NCI-H2107 treated with DMSO at 0.1 percent for 48 hours (cell line): ENCODE measurements around the gene CCDC178.

Experiments
- DNase-seq: peaks from one replicate; lab custom pipeline; 2025; ENCODE audit not compliant: unreplicated experiment; lab: John Stamatoyannopoulos, UW

Gene CCDC178

GRCh38 chr18:33132657-33133056 lies 307.9 kb downstream of the CCDC178 start:
- DNase-seq: no peak

DNA sequence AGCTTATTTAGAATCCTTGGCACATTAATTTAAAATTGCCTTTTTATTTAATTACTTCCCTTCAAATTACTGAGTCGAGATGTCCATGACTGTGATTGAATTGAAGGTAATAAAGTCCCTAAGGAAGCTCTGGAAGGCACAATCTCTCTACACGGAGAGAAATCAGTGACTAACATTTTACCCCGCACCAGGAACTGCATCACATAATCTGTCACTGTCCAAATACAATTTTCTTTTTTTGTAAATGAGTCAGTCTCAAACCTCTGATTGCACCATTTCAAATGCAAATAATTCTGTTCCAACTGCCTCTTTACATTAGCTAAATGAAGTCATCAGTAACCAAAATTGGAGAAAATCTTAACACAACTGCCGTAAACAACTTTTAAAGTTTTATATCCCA lies 311.9 kb downstream of the CCDC178 start:
- no peak for DNase-seq

DNA sequence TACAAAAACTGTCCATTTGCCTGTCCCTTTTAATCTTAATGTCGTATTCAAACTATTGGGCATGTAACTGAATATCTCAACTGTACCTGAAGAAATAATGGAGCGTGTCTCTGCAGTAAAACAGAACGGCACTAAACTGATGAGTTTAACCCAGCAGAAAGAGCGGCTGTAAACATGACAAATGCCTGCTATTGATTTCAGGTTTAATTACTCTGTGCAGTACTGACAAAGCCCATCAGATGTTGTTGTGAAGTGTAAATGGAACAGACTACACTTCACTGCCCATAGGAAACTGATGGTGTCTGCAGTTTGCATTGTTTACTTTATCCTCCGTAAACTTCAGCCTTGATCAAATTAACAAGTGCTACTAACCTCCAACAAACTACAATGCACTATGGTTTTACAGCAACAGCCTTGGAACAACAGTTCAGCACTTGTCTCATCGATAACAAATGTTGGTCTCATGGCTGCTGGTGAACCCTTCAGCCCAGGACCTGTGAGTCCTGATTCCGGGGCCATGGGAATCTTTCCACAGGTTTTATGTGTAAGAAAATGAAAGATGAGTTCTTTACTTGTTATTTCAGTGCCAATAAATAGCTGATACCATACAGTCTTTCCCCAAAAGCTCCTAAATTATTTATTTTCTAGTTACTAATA lies 316.5 kb downstream of the CCDC178 start:
- peak; percentile 82 for DNase-seq

DNA sequence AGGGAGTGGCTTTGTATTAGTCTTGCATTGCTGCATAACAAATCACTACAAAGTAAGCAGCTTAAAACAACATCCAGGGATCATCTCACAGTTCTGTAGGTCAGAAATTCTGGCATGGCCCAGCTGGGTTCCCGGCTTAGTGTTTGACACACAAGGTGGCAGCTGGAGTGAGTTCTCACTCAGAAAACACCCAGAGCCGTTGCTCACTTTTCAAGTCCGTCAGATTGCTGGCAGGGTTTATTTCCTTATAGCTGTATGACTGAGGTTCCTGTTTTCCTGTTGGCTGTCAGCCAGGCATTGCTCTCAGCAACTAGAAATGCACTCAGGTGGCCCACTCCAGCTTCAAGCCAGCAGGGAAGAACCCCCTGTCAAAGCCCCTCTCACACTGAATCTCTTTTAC lies 324.1 kb downstream of the CCDC178 start:
- no peak for DNase-seq

GRCh38 chr18:33115917-33116316 lies 324.6 kb downstream of the CCDC178 start:
- DNase-seq: no peak

GRCh38 chr18:33115476-33115875 lies 325.0 kb downstream of the CCDC178 start:
- no peak for DNase-seq

GRCh38 chr18:33114749-33115148 lies 325.8 kb downstream of the CCDC178 start:
- peak; percentile 20 for DNase-seq

DNA sequence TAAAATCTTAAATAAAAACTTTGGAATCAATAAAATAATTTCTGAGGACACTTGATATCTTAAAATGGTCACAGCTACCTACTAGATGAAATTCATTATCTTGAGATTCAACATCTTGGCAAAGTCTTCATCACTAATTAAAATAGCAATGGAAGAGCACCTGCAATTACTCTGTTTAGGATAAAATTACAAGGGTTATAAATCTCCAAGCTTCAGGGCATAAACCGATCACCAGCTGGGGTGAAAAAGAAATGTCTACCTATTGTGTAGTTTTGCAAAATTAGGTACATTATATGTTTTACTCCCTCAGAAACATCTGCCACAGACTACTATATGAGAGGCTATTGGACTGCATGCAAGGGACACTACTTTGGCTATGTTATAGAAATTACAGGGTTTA lies 327.1 kb downstream of the CCDC178 start:
- DNase-seq: no peak

DNA sequence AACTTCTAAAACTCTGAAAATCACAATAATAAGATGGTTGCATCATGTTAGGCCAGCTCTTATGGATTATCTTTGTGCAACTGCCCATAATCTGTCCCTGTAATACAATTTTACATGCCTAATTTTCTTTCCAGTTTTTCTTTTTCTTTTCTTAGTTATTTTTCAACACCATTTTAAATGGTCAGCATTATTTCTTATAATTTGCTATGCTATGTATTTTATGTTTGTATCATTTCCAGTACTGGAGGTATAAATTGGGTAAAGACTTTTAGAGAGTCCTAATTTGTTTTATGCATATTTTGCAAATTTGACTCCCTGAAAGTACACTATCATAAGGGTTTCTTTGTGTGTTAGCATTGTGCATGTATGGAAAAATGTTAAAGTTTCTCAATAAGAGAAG lies 333.0 kb downstream of the CCDC178 start:
- no peak for DNase-seq

- DNase-seq: no peak
These were observed 339.2 kb downstream of the CCDC178 start for GRCh38 chr18:33101316-33101715.

- no peak for DNase-seq
These were observed 340.9 kb downstream of the CCDC178 start for GRCh38 chr18:33099626-33100025.

DNA sequence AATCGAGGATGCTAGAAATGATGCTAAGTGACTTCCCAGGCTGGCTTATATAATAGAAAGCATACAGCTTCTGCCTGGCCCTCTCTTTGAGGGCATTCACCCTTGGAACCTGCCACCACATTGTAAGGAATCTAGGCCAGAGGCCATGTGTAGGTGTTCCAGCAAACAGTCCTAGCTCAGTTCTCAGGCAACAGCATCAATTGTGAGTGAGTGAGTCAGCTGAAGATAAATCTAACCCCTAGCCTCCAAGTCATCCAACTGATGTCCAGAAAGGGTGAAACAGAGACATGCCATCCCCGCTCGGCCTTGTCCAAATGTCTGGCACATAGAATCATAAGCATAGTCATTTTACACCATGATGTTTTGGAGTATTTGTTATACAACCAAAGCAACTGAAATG lies 343.4 kb downstream of the CCDC178 start:
- DNase-seq: no peak

DNA sequence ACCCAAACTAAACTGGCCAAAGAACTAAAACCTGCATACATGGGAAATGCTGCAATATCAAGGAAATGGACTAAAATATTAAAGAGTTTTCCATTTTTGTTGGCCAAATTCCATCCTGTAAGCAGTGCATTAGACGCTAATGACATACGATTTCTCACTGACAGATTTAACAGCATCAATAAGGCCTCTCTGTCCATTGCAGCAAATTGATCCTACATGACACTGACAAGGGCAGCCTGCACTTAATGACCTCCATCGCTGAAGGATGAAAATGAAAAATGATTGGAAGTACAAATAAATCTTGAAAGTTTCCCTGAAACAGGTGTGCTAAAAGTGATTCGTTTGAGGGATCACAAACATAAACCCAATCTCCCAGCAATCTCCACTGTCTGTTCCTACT lies 350.1 kb downstream of the CCDC178 start:
- no peak for DNase-seq

DNA sequence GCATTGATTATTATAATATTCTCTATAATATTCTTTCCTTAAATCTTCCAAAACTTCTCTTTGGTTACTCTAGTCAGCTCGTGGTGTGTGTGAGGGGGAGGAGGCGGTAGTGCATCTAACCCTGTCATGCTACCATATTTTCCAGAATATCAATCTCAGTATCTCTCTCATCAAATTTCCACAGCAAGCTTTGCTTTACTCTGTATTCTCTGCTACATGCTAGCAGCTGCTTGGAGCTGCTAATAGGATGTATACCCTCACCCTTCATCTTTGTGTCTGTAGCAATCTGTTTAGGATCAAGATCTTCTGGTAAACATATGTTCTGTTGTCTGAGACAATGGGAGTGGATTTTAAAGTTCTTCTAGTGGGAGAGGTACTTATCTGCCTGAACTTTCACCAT lies 363.9 kb downstream of the CCDC178 start:
- DNase-seq: no peak

- DNase-seq: no peak
These were observed 366.4 kb downstream of the CCDC178 start for GRCh38 chr18:33074125-33074524.

- no peak for DNase-seq
These were observed 377.6 kb downstream of the CCDC178 start for GRCh38 chr18:33062834-33063364.

- no peak for DNase-seq
These were observed 387.6 kb downstream of the CCDC178 start for GRCh38 chr18:33052886-33053285.

DNA sequence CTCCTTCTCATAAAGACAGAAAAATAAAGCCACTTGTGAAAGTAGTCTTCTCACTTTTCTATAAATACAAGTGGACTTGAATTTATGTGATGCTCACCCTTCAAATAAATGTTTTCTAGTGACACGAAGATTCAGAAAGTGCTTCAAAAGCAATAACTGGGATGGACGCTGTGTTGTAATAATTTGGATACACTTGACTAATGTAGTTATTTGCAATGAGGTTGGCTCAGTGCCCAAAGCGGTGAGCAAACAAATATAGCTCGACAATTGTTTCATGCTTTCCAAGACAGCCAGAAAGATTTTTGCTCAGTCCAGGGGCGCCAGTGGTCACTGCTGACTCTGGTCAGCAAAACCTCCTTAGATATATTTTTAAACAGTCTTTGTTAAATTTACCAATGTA lies 389.1 kb downstream of the CCDC178 start:
- DNase-seq: peak; percentile 14

- DNase-seq: no peak
These were observed 400.3 kb downstream of the CCDC178 start for GRCh38 chr18:33040213-33040612.

DNA sequence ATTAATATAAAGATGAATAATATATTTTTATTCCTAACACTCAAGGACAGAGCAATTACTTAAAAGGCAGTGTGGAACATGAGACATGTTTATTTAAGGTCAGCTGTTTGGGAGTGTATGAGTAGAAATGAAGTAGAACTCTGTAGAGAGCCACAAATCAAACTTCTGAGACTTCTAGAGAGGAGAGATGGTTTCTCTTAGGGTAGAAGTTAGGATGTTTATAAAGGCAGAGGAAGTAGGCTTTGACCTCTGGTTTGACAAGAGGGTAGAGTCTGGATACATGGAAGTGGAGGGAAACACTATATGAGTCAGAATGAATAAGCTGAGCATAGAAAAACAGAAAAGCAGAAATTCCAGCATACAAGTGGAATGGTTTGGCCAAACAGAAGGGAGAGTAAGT lies 405.6 kb downstream of the CCDC178 start:
- DNase-seq: no peak

GRCh38 chr18:33034212-33034611 lies 406.3 kb downstream of the CCDC178 start:
- no peak for DNase-seq

- no peak for DNase-seq
These were observed 418.2 kb downstream of the CCDC178 start for GRCh38 chr18:33022370-33022769.

GRCh38 chr18:33020877-33021276 lies 419.6 kb downstream of the CCDC178 start:
- no peak for DNase-seq
